GM04503 (cell line): Measurements from ENCODE around the gene PC.

Source experiments
- DNase-seq: peaks from one replicate; pipeline ENCODE4 v3.0.0-alpha.2; 2012; ENCODE audit warnings: low read depth

PC gene

DNA sequence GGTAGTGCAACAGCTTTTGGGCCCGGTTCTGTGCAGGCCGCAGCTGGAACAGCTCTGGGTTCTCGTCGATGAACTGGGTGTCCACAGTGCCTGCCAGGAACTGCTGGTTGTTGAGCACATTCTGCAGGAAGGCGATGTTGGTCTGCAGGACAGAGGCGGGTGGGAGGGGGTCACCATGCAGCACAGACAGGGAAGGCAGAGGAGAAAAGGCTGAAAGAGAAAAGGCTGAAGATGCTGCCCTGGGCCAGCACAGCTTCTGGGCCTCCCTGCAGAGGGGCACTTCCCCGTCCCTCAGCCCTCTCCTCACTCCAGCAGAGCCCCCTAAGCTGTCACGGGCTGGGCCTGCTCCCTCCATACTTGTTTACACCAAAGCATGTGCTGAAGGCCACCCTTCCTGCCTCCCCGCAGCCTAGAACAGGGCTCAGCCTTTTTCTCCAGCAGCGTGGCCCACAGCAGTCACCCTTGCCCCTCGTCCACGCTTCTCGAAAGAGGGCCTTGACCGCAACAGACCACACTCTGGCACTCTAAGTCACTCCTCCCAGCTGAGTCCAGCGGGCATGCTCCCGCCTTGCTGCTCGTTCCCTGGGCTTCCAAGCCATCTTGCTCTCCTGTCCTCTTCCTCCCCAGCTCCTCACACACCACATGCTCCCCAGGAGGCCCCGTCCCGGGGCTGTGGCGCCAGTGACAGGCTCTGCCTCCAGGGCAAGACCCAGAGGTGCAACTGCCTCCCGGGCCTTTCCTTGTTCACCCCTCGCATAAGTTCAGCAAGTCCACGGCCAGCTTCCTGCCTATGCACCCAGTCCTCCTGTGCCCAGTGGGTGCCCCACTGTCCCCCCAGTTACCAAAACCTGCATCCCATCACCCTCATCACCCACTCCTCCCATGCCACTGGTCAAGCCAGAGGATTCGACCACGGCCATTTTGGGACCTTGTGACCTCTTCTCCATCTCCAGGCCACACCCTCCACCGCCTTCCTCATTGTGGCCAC is 104.6 kb downstream of the PC start:
- DNase-seq: no peak

GRCh38 chr11:66852466-66853241 is 105.5 kb downstream of the PC start:
- no peak for DNase-seq

DNA sequence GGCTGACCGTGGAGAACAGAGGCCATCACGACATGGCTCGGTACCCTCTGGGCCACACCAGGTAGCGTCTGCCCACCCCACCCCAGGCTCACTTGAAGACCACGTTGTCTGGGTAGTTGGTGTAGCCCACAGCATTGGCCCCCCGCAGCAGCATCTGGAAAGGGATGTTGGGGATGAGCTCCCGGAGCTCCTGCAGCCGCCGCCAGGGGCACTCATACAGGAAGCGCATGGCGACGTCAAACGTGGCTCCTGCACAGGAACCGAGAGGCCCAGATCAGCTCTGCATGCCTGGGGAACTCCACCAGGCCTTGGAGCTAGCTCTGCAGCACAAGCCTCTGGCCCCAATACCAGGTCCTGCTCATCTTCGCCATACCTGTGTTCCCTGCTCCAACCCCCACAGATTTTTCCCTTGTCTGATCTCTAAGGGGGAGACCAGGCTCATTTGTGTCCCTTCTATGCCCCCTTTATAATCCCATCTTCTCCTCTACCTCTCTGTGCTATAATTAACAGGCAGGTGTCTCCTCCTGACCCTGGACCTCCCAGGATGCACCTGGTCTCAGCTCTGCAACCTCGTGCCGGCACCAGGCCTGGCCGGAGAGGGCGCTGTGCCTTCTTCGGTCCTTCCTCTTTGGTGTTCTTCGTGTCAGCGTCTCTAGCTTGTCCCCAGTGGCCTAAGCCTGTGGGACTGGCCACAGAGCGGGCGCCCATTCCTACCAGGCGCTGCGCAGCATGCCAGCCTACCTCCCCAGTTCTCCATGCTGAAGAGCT is 106.3 kb downstream of the PC start:
- no peak for DNase-seq

DNA sequence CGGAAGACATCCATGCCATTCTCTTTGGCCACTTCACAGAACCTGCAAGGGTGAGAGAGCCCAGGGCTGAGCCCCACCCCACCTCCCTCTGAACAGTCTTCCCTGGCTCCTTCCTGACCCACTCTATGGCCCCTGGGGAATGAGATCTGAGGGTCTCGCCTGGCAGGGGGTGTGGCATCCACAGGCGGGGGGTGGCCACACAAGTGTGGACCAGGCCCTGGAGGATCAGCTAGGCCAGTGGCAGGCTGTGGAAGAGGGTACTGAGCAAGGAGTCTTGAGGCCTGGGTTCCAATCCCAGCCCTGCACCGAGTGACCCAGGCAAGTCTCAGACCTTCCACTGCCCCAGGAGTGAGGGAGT is 107.0 kb downstream of the PC start:
- no peak for DNase-seq

DNA sequence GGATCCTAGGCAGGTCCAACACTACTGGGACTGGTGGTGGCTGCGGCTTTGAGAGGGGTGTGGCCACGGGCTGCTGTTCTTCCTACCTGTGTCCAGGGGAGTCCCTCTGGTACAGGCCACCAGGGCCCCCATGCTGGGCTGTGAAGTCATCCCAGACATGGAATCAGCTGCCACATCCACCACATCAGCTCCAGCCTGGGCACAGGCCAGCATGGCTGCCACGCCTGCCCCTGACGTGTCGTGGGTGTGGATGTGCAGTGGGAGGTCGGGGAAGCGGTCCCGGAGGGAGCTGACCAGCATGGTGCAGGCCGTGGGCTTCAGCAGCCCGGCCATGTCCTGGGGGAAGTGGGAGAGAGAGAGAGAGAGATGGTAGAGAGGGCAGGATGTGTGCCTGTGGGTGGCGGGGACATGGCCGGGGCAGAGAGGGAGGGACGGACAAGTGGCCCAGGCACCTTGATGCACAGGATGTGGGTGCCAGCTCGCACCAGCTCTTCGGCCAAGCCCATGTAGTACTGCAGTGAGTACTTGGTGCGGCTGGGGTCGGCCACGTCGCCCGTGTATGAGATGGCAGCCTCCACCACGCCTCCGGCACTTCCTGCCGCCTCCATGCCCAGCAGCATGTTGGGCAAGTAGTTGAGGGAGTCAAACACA is 107.5 kb downstream of the PC start:
- no peak for DNase-seq

GRCh38 chr11:66850235-66850587 is 108.0 kb downstream of the PC start:
- DNase-seq: no peak

GRCh38 chr11:66849501-66850234 is 108.5 kb downstream of the PC start:
- DNase-seq: no peak

GRCh38 chr11:66848671-66849500 is 109.3 kb downstream of the PC start:
- DNase-seq: no peak

DNA sequence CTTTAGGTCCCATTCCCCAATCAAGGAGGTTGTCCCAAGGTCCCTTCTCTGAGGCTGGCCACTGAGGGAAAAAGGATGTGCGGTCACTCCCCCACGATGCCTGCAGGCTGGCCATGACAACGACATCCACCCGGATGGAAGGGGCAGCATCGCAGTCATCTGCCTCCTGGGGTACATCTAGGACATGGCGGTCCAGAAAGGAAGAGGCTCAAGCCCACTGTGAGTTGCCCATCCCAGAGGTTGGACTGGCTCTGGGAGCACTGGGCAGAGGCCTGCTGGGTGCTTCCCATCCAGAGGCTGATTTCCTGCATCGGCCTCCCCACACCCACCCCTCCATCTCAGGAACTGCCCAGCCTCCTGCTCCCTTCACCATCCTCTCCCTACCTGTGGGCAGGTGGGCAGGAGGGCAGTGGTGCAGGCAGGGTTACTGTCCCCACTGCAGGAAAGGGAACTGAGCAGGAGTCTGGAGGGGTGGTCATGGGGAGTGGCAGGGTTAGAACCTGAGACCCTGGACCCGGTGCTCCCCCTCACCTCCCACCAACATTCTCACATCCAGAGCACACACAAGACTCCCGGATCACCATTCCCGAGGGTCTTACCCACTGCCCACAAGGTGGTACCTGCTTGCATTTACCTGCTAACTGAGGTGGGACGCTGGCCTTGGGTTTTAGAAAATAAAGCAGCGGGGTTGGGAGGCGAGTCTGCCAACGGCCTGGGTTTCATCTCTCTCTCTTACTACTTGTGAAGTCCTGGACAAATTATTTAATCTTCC is 110.5 kb downstream of the PC start:
- no peak for DNase-seq

DNA sequence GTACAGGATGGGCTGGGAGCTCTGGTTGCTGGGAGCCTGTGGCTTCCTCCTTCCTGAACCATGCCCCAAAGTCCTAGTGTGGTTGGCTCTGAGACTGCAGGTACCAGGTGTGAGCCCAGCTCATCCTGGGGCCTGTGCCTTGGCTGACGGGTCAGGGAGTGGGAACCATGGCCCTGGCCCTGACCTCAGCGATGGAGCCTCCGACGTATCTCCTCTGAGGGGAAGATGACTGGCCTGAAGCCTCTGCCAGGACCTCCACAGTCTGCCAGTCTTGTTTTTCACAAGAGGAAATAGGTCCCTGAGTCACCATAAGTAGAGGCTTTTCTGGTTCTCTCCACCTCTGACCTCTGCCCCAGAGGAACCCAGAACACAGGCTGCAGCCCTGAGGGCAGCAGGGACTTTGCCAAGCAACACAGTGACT is 111.5 kb downstream of the PC start:
- no peak for DNase-seq

GRCh38 chr11:66845876-66846212 is 112.3 kb downstream of the PC start:
- no peak for DNase-seq

GRCh38 chr11:66845143-66845875 is 112.9 kb downstream of the PC start:
- no peak for DNase-seq

DNA sequence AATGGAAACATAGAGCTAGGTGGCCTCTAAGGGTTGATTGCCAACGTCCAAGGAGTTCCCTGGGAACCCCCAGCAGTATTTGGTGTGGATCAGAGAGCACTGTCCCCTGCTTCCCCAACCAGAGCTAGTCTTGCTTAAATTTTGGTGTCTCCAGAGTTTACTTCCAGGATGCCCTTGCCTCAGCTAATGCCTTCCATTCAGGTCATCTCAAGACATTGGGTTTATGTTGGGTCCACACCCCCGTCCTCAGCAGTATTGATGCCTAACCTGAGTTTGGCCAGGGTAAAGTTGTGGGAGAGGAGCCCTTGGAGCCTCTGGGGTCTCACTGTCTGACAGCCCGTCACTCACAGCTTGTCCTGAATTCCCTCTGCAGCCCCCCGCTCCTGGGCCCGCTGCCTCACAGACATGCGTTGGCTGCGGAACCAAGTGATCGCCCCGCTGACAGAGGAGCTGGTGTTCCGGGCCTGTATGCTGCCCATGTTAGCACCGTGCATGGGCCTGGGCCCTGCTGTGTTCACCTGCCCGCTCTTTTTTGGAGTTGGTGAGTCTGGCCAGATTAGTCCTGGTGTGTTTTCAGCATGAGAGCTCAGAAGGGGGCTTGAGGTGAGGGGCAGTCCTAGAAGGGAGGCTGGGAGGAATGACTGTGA is 113.6 kb downstream of the PC start:
- DNase-seq: no peak

GRCh38 chr11:66843776-66844495 is 114.2 kb downstream of the PC start:
- DNase-seq: no peak

- DNase-seq: peak; percentile 34
Measured at GRCh38 chr11:66842896-66843775, 115.0 kb downstream of the PC start, which contains the start of gene RCE1. RCE1 (plus strand) TSS chr11:66843441; CDS start chr11:66843456, 15 bp downstream.

DNA sequence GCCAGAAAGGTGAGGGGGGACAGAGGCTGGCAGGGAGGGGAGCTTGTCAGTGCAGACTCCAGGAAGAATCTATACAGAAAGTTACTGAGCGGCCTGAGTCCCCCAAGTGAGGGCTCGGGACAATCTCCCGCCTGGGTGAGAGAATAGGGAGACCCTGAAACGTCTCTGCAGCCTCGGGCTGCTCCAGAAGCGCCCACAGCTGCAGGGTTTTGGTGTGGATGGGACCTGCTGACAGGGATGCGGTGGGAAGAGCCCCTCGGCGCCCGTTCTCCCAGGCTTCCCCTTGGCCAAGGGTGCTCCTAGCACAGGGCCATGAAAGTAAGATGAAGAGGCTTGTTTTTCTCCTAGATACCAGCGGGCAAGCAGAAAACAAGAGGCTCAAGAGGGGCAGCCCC is 115.7 kb downstream of the PC start:
- no peak for DNase-seq

DNA sequence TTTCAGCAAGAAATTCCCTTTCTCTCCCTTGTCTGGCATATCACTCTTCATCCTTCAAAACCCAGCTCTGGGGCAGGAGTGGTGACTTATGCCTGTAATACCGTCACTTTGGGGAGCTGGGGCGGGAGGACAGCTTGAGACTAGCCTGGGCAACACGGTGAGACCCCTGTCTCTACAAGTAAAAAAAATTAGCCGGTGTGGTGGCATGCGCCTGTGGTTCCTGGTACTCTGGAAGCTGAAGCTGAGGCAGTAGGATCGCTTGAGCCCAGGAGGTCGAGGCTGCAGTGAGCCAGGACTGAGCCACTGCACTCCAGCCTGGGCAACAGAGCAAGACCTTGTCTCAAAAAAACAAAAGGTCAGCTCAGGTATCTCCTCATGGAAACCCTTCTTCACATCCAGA is 116.3 kb downstream of the PC start:
- no peak for DNase-seq
